Body of pancreas (tissue), 4 donors: ENCODE measurements around the gene PJA2. TPM values are rescaled to one million over a fixed set of nuclear protein-coding genes. Genes with fewer than 3 reads are reported as not detected.

Experiments used
- ATAC-seq: fragments of 150-250 bp; one replicate; pipeline ENCODE4 v1.9.1; 2016
- DNase-seq, 4 donors: peaks; one replicate each; pipeline ENCODE4 v3.0.0-alpha.2; 2019
- H3K27ac ChIP-seq, 4 donors: fragments of 200-600 bp; sonication (generic); 1 replicate in 3 of 4; 2 replicates in 1 of 4; pipeline versions ENCODE4 v1.5.1 to v1.6.1; 2016 to 2019; ENCODE audit warnings: mild to moderate bottlenecking in 1 of 4, mixed read lengths in 1 of 4, moderate library complexity in 1 of 4
- H3K27me3 ChIP-seq, 2 donors: fragments of 200-600 bp; sonication (generic); one replicate each; pipeline ENCODE4 v1.6.0; 2016; ENCODE audit warnings: mild to moderate bottlenecking in 1 of 2
- H3K36me3 ChIP-seq, 2 donors: fragments of 200-600 bp; sonication (generic); replicated peaks in 1 of 2; 2 replicates each; pipeline ENCODE4 v1.5.1; 2016; ENCODE audit warnings: low read depth in 2 of 2; ENCODE audit not compliant: insufficient read depth in 1 of 2
- H3K4me1 ChIP-seq: fragments of 200-600 bp; sonication (generic); one replicate; pipeline ENCODE4 v1.6.0; 2016
- H3K4me3 ChIP-seq, 2 donors: fragments of 200-600 bp; sonication (generic); 1 replicate in 1 of 2; 2 replicates in 1 of 2; pipeline ENCODE4 v1.5.1; 2016 to 2019
- H3K9me3 ChIP-seq, 3 donors: fragments of 200-600 bp; sonication (generic); 1 replicate in 2 of 3; 2 replicates in 1 of 3; pipeline ENCODE4 v1.5.1; 2016
- POLR2A ChIP-seq, 3 donors: fragments of 450-650 bp; IDR thresholded peaks; one replicate each; pipeline ENCODE4 v1.6.1; 2016; ENCODE audit warnings: antibody characterized with exemption in 3 of 3, mild to moderate bottlenecking in 2 of 3
- WGBS, 2 donors: methylation state at CpG; one replicate each; pipeline ENCODE4 v1.1.5; 2017; 5-methylcytosine and 5-hydroxymethylcytosine counted together
- intact Hi-C: fragments of 100-400 bp; cut with DNase I; formaldehyde crosslinking; loops from one replicate; pipeline ENCODE4 v1.15.1; 2023
- total RNA-seq, 2 donors: library from RNA; depleted of rRNA; stranded (reverse); fragments of >200 nt; gene quantifications; one replicate each; pipeline ENCODE4 v1.1.0, GENCODE V29; 2016
- TF ChIP-seq, protein P1 (sequence below), 7 experiments: fragments of 450-650 bp in 4 of 7; fragments of 200-600 bp in 3 of 7; sonication (generic) in 3 of 7; IDR thresholded peaks; one replicate each; pipeline ENCODE4 v1.5.1; 2016 to 2019; ENCODE audit warnings: antibody characterized with exemption in 7 of 7

The PJA2 gene
- total RNA-seq, 2 donors from 2014 or later: 48.0 to 67.9 TPM

DNA sequence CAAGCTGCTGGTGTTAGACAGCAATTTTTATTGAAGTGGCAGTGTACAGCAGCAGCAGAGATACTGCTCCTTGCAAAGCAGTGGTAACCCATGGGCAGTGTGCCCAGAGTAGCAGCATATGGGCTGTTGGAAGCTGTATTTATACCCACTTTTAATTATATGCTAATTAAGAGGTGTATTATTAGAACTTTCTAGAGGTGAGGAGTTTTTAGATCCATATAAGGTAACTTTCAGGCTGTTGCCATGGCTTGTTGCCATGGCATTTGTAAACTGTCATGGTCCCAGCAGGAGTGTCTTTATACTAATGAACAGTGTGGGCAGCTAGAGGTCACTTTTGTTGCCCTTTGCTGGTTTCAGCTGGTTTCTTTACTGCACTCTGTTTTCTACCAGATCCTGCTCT lies 3.7 kb upstream of the PJA2 start:
- Histone ChIP-seq H3K27me3 (no peaks in the 10 kb centered on the region), H3K27ac (peak overlapping the region; percentile 21 to 98 (median 87)), H3K4me1 (peaks cover 32% of the 10 kb centered on the region), H3K4me3 (no peak overlapping the region), H3K9me3 (no peaks in the 10 kb centered on the region), H3K36me3 (no peaks in the 10 kb centered on the region)
- peak; percentile 49 to 72 (median 55) for DNase-seq
- no peak for ATAC-seq
- intact Hi-C loops: no loop called here
- no peak for TF ChIP-seq POLR2A (IDR thresholded peaks at IDR 0.05)
- TF ChIP-seq, protein P1, sequence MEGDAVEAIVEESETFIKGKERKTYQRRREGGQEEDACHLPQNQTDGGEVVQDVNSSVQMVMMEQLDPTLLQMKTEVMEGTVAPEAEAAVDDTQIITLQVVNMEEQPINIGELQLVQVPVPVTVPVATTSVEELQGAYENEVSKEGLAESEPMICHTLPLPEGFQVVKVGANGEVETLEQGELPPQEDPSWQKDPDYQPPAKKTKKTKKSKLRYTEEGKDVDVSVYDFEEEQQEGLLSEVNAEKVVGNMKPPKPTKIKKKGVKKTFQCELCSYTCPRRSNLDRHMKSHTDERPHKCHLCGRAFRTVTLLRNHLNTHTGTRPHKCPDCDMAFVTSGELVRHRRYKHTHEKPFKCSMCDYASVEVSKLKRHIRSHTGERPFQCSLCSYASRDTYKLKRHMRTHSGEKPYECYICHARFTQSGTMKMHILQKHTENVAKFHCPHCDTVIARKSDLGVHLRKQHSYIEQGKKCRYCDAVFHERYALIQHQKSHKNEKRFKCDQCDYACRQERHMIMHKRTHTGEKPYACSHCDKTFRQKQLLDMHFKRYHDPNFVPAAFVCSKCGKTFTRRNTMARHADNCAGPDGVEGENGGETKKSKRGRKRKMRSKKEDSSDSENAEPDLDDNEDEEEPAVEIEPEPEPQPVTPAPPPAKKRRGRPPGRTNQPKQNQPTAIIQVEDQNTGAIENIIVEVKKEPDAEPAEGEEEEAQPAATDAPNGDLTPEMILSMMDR (IDR thresholded peaks at IDR 0.05): no peak

DNA sequence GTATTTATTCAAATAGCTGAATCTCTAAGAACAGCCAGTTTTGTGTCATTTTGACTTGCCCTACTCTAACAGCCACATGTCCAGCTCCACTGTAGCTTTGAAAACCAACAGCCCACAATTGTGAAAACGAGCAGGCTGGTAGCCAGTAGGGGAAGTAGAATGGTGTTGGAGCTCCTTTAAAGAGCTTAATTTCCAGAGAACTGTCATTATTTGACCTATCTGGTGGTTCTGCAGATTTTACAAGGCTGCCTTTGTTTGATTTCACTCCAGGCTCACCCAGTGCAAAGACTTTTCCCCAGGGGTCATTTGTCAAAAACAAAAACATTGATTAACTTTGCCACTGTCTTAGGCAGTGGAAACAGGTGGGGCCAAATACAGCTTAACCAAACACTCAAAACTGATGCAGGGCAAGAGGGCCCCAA lies 3.2 kb upstream of the PJA2 start:
- ATAC-seq: no peak
- H3K4me1 ChIP-seq: peaks cover 32% of the 10 kb centered on the region
- peak in 2 of 4 donors; percentile 24 to 31 for DNase-seq
- H3K27ac ChIP-seq: peak overlapping the region; percentile 21 to 98 (median 87)
- H3K36me3 ChIP-seq: no peaks in the 10 kb centered on the region
- H3K27me3 ChIP-seq: no peaks in the 10 kb centered on the region
- intact Hi-C loops: no loop called here
- WGBS, 2 donors: 6 to 18% methylated on average over 1 of the region's 1 CpG
- no peak overlapping the region for H3K4me3 ChIP-seq
- no peaks in the 10 kb centered on the region for H3K9me3 ChIP-seq
- TF ChIP-seq POLR2A (IDR thresholded peaks at IDR 0.05): no peak
- TF ChIP-seq, protein P1 (IDR thresholded peaks at IDR 0.05): no peak

DNA sequence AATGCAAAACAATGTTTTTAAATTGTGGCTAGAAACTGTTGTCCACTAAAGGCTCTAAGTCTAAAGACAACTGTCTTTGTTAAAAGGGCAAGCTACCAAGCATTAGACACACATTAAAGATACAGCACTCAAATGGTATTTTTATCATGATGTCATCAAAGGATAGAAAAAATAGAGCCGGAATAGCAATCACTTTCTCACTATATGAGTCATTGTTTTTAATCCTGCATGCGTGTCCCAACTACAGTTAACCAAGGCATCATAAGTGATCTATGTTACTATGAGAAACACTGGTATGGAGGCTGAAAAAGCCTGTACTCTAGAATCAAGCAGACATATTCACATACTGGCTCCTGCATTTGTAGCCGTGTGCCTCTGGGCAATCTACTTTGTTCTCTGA lies 1.9 kb upstream of the PJA2 start:
- 37 to 52% methylated on average over 3 of the region's 3 CpGs for WGBS, 2 donors
- Histone ChIP-seq H3K9me3 (no peaks in the 10 kb centered on the region), H3K27me3 (no peaks in the 10 kb centered on the region), H3K4me1 (peaks cover 44% of the 10 kb centered on the region), H3K36me3 (no peaks in the 10 kb centered on the region), H3K27ac (peak overlapping the region; percentile 42 to 98 (median 98)), H3K4me3 (no peak overlapping the region)
- DNase-seq: peak in 1 of 4 donors; percentile 11
- intact Hi-C loops: no loop called here
- TF ChIP-seq, protein P1 (IDR thresholded peaks at IDR 0.05): no peak
- no peak for TF ChIP-seq POLR2A (IDR thresholded peaks at IDR 0.05)
- no peak for ATAC-seq

DNA sequence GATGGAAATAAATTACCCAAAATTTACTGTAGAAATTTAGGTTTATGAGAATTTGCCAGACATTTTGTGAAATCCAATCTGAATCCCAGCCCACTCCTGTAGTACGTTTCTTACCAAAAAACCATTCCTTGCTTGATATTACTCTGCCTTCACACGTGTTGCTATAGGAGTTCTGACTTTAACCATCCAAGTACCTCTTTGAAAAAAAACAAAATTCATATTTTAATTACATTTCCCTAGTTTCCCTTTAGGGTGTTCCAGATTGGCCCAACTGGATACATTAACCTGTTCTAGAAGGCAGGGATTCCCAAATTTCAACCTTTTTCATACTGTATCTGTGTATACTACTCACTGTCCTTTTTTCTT lies 1.4 kb upstream of the PJA2 start:
- intact Hi-C loops: no loop called here

More for the DNA sequence above, 1.4 kb upstream of the PJA2 start:
- no peak for DNase-seq
- H3K9me3 ChIP-seq: no peaks in the 10 kb centered on the region
- no peaks in the 10 kb centered on the region for H3K27me3 ChIP-seq
- peaks cover 49% of the 10 kb centered on the region for H3K4me1 ChIP-seq
- H3K36me3 ChIP-seq: no peaks in the 10 kb centered on the region
- peak overlapping the region in 1 of 2 donors; percentile 28 for H3K4me3 ChIP-seq
- no peak for ATAC-seq
- H3K27ac ChIP-seq: peak overlapping the region; percentile 96 to 98 (median 98)
- TF ChIP-seq, protein P1 (IDR thresholded peaks at IDR 0.05): no peak
- no peak for TF ChIP-seq POLR2A (IDR thresholded peaks at IDR 0.05)
- WGBS, 2 donors: 4 to 6% methylated on average over 2 of the region's 2 CpGs
